Neuronal stem cell (in vitro differentiated cells): ENCODE results near the gene NFE2.

Experiments
- DNase-seq: peaks from one replicate; pipeline ENCODE4 v3.0.0-alpha.2; 2013; ENCODE audit warnings: low spot score
- H2AFZ ChIP-seq: one replicate; pipeline ENCODE4 v1.6.1; 2013; ENCODE audit warnings: mild to moderate bottlenecking, low read length, inconsistent platforms
- H2AK5ac ChIP-seq: 2 replicates; pipeline ENCODE4 v1.6.1; 2013; ENCODE audit warnings: low read depth, mild to moderate bottlenecking, inconsistent platforms, low read length, moderate library complexity, mixed read lengths
- H2BK120ac ChIP-seq: 2 replicates; pipeline ENCODE4 v1.6.1; 2013; ENCODE audit warnings: low read depth, mild to moderate bottlenecking, inconsistent platforms, low read length, moderate library complexity, mixed read lengths
- H2BK12ac ChIP-seq: one replicate; pipeline ENCODE4 v1.6.1; 2013; ENCODE audit warnings: low read length, inconsistent platforms
- H2BK15ac ChIP-seq: 2 replicates; pipeline ENCODE4 v1.6.1; 2013; ENCODE audit warnings: mild to moderate bottlenecking, low read length, inconsistent platforms, mixed read lengths
- H2BK5ac ChIP-seq: one replicate; pipeline ENCODE4 v1.6.1; 2013; ENCODE audit warnings: inconsistent platforms, mild to moderate bottlenecking, low read length, moderate library complexity
- H3K14ac ChIP-seq: one replicate; pipeline ENCODE4 v1.6.1; 2013; ENCODE audit warnings: low read length, inconsistent platforms
- H3K18ac ChIP-seq: 2 replicates; pipeline ENCODE4 v1.6.1; 2013; ENCODE audit warnings: low read length, inconsistent platforms
- H3K23ac ChIP-seq: 2 replicates; pipeline ENCODE4 v1.6.1; 2013; ENCODE audit warnings: low read depth, mild to moderate bottlenecking, mixed read lengths, low read length, inconsistent platforms; ENCODE audit not compliant: poor library complexity
- H3K27ac ChIP-seq: replicated peaks from 3 replicates; pipeline ENCODE4 v1.5.1; 2013; ENCODE audit warnings: low read length, inconsistent platforms
- H3K27me3 ChIP-seq, 3 experiments: 2 replicates each; pipeline ENCODE4 v1.6.1; 2013; ENCODE audit warnings: low read length in 3 of 3, mild to moderate bottlenecking in 2 of 3, inconsistent platforms in 1 of 3, low read depth in 1 of 3, mixed read lengths in 1 of 3, moderate library complexity in 1 of 3; ENCODE audit not compliant: control insufficient read depth in 3 of 3, insufficient read depth in 3 of 3
- H3K36me3 ChIP-seq, 2 donors: replicated peaks in 1 of 2; 2 replicates each; pipeline ENCODE4 v1.6.1; 2013; ENCODE audit warnings: low read length in 2 of 2; ENCODE audit not compliant: control insufficient read depth in 2 of 2, insufficient read depth in 2 of 2
- H3K4ac ChIP-seq: 2 replicates; pipeline ENCODE4 v1.6.1; 2013; ENCODE audit warnings: inconsistent platforms, mild to moderate bottlenecking, low read length, moderate library complexity
- H3K4me1 ChIP-seq, 2 donors: 1 replicate in 1 of 2; 2 replicates in 1 of 2; pipeline ENCODE4 v1.6.1; 2013; ENCODE audit warnings: low read length in 2 of 2, low read depth in 1 of 2; ENCODE audit not compliant: control insufficient read depth in 2 of 2, insufficient read depth in 1 of 2
- H3K4me2 ChIP-seq: one replicate; pipeline ENCODE4 v1.6.1; 2013; ENCODE audit warnings: mild to moderate bottlenecking, low read length, inconsistent platforms; ENCODE audit not compliant: insufficient read depth, poor library complexity, severe bottlenecking
- H3K4me3 ChIP-seq, 2 donors: 2 replicates each; pipeline ENCODE4 v1.5.1; 2013; ENCODE audit warnings: low read length in 2 of 2, mild to moderate bottlenecking in 2 of 2, inconsistent platforms in 1 of 2, moderate library complexity in 1 of 2
- H3K79me1 ChIP-seq: one replicate; pipeline ENCODE4 v1.6.1; 2013; ENCODE audit warnings: low read depth, mild to moderate bottlenecking, inconsistent platforms, low read length, moderate library complexity
- H3K9ac ChIP-seq: one replicate; pipeline ENCODE4 v1.6.1; 2013; ENCODE audit warnings: mild to moderate bottlenecking, low read depth, low read length, inconsistent platforms; ENCODE audit not compliant: poor library complexity
- H3K9me3 ChIP-seq, 2 donors: replicated peaks in 1 of 2; 2 replicates each; pipeline versions ENCODE3 to v1.6.1; 2013; ENCODE audit warnings: low read length in 2 of 2, mild to moderate bottlenecking in 2 of 2, inconsistent platforms in 1 of 2, low read depth in 1 of 2, mixed read lengths in 1 of 2, moderate library complexity in 1 of 2; ENCODE audit not compliant: control insufficient read depth in 2 of 2, insufficient read depth in 1 of 2
- H4K8ac ChIP-seq: one replicate; pipeline ENCODE4 v1.6.1; 2013; ENCODE audit warnings: low read depth, mild to moderate bottlenecking, inconsistent platforms, low read length, moderate library complexity
- H4K91ac ChIP-seq: one replicate; pipeline ENCODE4 v1.6.1; 2013; ENCODE audit warnings: low read length, low read depth, mild to moderate bottlenecking, inconsistent platforms; ENCODE audit not compliant: poor library complexity
- WGBS, 2 donors: extraction: QIAGEN DNeasy Blood & Tissue Kit; methylation state at CpG; one replicate each; pipeline ENCODE4 v1.1.7; 2013; ENCODE audit warnings: missing lambda C conversion rate in 2 of 2, mixed read lengths in 1 of 2; ENCODE audit not compliant: insufficient read length in 2 of 2, insufficient replicate concordance in 1 of 2; ENCODE audit errors: extremely low coverage in 2 of 2; 5-methylcytosine and 5-hydroxymethylcytosine counted together

NFE2 gene

DNA sequence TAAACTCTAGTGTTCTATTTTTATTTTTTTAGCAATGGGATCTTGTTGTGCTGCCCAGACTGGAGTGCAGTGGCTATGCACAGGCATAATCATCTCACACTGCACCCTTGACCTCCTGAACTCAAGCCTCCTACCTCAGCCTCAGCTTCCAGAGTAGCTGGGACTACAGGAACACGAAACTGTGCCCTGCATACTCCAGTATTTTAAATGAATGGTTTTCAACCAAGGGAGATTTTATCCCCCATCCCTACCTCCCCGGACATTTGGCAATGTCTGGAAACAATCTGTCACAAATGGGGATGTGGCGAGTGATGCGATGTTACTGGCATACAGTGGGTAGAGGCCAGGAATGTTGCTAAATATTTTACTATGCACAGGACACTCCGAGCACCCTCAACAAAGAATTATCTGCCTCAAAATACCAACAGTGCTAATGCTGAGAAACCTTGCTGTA is 23.0 kb downstream of the NFE2 start:
- no peak overlapping the region for H4K91ac ChIP-seq
- no peak overlapping the region for H2AFZ ChIP-seq
- H3K27me3 ChIP-seq = no peaks in the 10 kb centered on the region
- H3K23ac ChIP-seq = no peak overlapping the region
- H2BK120ac ChIP-seq = no peak overlapping the region
- WGBS, 2 donors = no CpG with 5 or more reads among the region's 5 CpGs
- H3K36me3 ChIP-seq = peaks cover 16 to 70% of the 10 kb centered on the region in 2 donors
- H3K4ac ChIP-seq = no peak overlapping the region
- peak overlapping the region; percentile 26 for H3K4me2 ChIP-seq
- H3K27ac ChIP-seq = no peak overlapping the region
- H3K18ac ChIP-seq = no peak overlapping the region
- no peak overlapping the region for H2BK5ac ChIP-seq
- H3K79me1 ChIP-seq = no peaks in the 10 kb centered on the region
- H2BK12ac ChIP-seq = no peak overlapping the region
- H3K4me3 ChIP-seq = peak overlapping the region; percentile 40 to 81
- no peak overlapping the region for H4K8ac ChIP-seq
- no peak overlapping the region for H3K14ac ChIP-seq
- no peak for DNase-seq
- H2BK15ac ChIP-seq = no peak overlapping the region
- no peaks in the 10 kb centered on the region for H3K9me3 ChIP-seq
- peaks cover 6 to 13% of the 10 kb centered on the region in 2 donors for H3K4me1 ChIP-seq
- no peak overlapping the region for H3K9ac ChIP-seq
- H2AK5ac ChIP-seq = no peak overlapping the region

DNA sequence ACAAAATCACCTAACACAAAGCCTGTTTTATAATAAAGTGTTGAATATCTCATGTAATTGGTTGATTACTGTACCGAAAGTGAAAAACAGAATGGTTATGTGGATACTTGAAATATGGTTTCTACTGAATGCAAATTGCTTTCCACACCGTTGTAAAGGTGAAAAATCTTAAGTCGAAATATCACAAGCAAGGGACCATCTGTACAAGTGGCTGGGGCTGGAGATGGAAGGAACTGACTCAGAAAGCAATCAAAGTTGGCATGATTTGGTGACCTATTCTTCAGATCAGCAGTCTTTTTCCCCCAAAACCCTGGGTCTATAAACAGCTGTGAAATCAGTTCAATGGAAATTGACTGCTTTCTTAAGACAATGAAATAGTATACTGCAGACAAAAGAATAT is 24.4 kb downstream of the NFE2 start:
- no CpG with 5 or more reads among the region's 3 CpGs for WGBS, 2 donors
- no peak overlapping the region for H3K4ac ChIP-seq
- DNase-seq = no peak
- H3K9me3 ChIP-seq = no peaks in the 10 kb centered on the region
- no peak overlapping the region for H2BK120ac ChIP-seq
- H3K23ac ChIP-seq = no peak overlapping the region
- H3K4me3 ChIP-seq = no peak overlapping the region
- no peak overlapping the region for H2AFZ ChIP-seq
- H3K14ac ChIP-seq = no peak overlapping the region
- no peaks in the 10 kb centered on the region for H3K27me3 ChIP-seq
- H2AK5ac ChIP-seq = no peak overlapping the region
- no peak overlapping the region for H2BK5ac ChIP-seq
- H4K8ac ChIP-seq = no peak overlapping the region
- H4K91ac ChIP-seq = no peak overlapping the region
- no peak overlapping the region for H3K9ac ChIP-seq
- no peak overlapping the region for H3K27ac ChIP-seq
- H2BK12ac ChIP-seq = no peak overlapping the region
- no peak overlapping the region for H3K18ac ChIP-seq
- H3K79me1 ChIP-seq = no peaks in the 10 kb centered on the region
- H3K4me1 ChIP-seq = peaks cover 5 to 6% of the 10 kb centered on the region in 2 donors
- peaks cover 7 to 70% of the 10 kb centered on the region in 2 donors for H3K36me3 ChIP-seq
- no peak overlapping the region for H3K4me2 ChIP-seq
- H2BK15ac ChIP-seq = no peak overlapping the region

DNA sequence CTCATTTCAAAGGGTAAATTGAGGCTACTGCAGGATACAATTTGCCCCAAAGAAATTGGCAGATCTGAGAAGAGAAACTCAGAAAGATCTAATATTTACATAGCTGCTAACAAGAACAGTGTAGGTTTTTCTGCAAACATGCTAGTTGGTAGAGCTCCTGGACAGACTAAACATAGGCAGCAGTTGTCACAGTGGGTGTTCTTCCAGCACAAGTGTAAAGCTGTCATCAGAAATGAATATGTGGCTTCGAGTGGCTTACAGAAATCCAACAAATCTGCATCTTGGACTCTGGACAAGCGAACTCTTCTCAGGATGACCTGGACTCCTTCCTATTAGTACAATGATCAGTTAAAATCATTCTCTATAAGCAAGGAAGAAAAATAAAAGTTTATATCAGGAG is 26.8 kb downstream of the NFE2 start:
- peaks cover 6 to 84% of the 10 kb centered on the region in 2 donors for H3K36me3 ChIP-seq

DNA sequence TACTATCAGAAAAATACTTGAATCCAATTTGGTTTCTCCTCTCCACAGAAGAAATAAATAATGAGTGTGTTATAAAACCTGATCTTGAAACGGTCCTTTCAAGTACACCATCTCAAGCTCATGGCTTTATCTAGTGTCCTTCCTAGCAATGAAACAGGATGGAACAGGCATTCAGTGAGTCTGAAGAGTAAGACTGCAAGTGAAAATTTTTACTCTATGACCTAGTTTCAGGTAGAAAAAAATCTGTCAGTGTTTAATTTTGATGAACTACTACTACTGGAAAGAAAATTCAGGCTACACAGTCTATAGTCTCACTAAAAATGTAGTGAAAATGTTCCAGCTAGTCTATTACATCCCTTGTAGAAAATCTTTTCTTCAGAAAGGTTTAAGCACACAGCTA is 28.6 kb downstream of the NFE2 start:
- no peak overlapping the region for H2BK15ac ChIP-seq
- H3K27me3 ChIP-seq = no peaks in the 10 kb centered on the region
- no peak overlapping the region for H2AFZ ChIP-seq
- no peaks in the 10 kb centered on the region for H3K4me1 ChIP-seq
- no CpG with 5 or more reads among the region's 1 CpG for WGBS, 2 donors
- H4K91ac ChIP-seq = no peak overlapping the region
- no peak overlapping the region for H2BK5ac ChIP-seq
- no peak overlapping the region for H3K4me3 ChIP-seq
- no peak overlapping the region for H3K14ac ChIP-seq
- H4K8ac ChIP-seq = no peak overlapping the region
- peaks cover 1% of the 10 kb centered on the region for H3K79me1 ChIP-seq
- no peak overlapping the region for H3K4ac ChIP-seq
- no peak overlapping the region for H3K18ac ChIP-seq
- no peak for DNase-seq
- H3K4me2 ChIP-seq = no peak overlapping the region
- no peak overlapping the region for H3K27ac ChIP-seq
- H2BK120ac ChIP-seq = no peak overlapping the region
- H3K23ac ChIP-seq = no peak overlapping the region
- H3K9me3 ChIP-seq = no peaks in the 10 kb centered on the region
- H3K36me3 ChIP-seq = peaks cover 3 to 85% of the 10 kb centered on the region in 2 donors
- H2BK12ac ChIP-seq = no peak overlapping the region
- no peak overlapping the region for H2AK5ac ChIP-seq
- no peak overlapping the region for H3K9ac ChIP-seq

More for the DNA sequence above, 26.8 kb downstream of the NFE2 start:
- H2BK15ac ChIP-seq = no peak overlapping the region
- no peak overlapping the region for H3K4me2 ChIP-seq
- H3K4ac ChIP-seq = no peak overlapping the region
- H4K8ac ChIP-seq = no peak overlapping the region
- H2BK120ac ChIP-seq = no peak overlapping the region
- no peak overlapping the region for H4K91ac ChIP-seq
- H3K27ac ChIP-seq = no peak overlapping the region
- no CpG with 5 or more reads among the region's 2 CpGs for WGBS, 2 donors
- H2AK5ac ChIP-seq = no peak overlapping the region
- H3K9me3 ChIP-seq = no peaks in the 10 kb centered on the region
- H3K14ac ChIP-seq = no peak overlapping the region
- no peak overlapping the region for H2BK5ac ChIP-seq
- no peak for DNase-seq
- H3K18ac ChIP-seq = no peak overlapping the region
- peaks cover 5 to 6% of the 10 kb centered on the region in 2 donors for H3K4me1 ChIP-seq
- no peaks in the 10 kb centered on the region for H3K27me3 ChIP-seq
- no peaks in the 10 kb centered on the region for H3K79me1 ChIP-seq
- no peak overlapping the region for H3K9ac ChIP-seq
- H2BK12ac ChIP-seq = no peak overlapping the region
- no peak overlapping the region for H2AFZ ChIP-seq
- H3K23ac ChIP-seq = no peak overlapping the region
- no peak overlapping the region for H3K4me3 ChIP-seq
